Measurements from ENCODE around the gene SHQ1. TPM values are rescaled to one million over a fixed set of nuclear protein-coding genes. Genes with fewer than 3 reads are reported as not detected.

SHQ1 gene
- total RNA-seq = 10 to 100 TPM in 1 of 2 experiments, 1 to 10 TPM in 1; 9.4 to 13.1 TPM
- 11.1 TPM for polyA plus RNA-seq (2013, experiment 1 of 2)
- polyA plus RNA-seq (2013, experiment 2 of 2) = 10.4 TPM
- total RNA-seq = 11.7 to 109 (median 31.0) reads per million in 172 experiments

DNA sequence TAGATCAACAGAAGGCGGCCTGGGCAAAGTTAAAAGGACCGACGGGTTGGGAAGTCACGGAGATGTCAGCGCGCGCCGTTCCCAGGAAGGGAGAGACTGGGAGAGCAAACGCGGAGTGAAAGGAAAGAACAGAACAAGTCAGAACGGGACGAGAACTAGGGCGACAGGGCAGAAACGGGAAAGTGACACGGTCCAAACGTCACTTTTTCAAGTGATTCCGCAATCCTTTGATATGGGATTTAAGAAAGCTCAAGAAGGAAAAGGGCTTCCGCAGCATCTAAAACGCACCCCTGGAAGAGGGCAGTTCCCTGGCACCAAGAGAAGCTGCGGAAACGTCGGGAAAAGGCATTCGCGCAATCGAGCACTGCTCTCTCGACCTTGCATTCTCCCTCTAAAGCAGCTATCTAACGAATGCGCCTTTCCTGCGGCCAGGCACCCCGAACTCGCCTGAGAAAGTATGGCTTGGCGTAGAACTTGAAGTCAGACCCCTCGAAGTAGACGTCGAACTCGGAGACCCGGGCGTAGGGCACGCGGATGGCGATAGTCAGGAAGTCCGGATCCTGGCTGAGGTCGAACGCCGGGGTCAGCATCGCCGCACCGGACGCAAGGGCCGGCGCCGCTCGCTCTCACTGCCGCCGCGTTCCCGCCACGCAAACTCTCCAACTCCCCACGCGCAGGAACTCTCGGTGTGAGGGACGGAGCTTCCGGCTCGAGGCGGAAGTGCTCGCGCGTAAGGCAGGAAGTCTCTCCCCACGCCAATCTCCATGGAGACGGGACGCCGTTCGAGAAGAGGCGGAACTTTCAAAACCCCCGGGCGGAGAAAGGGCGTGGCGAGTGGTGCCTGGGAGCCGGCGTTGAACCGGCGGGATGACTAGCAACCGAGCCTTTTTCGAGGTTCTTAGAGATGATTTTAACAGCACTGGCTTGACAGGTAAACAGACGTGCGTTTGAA, at the start of gene SHQ1:
TSS of gene SHQ1 (minus strand) at position 695 of the 952 bp plus-strand sequence. CDS start at position 590, 105 bp downstream.
- Mint-ChIP-seq H3K27ac (peak within 1 kb of the TSS; percentile 88), H3K4me3 (peak within 1 kb of the TSS; percentile 97), H3K36me3 (ENCODE audit: low read depth) (peaks cover 25% of the 10 kb centered on the region), H3K4me1 (ENCODE audit: low read depth) (peaks cover 64% of the 10 kb centered on the region), H3K9me3 (no peaks in the 10 kb centered on the region), H3K27me3 (no peaks in the 10 kb centered on the region)
- Histone ChIP-seq H3K4me3 (ENCODE audit: low read length) (peak within 1 kb of the TSS; percentile 93), H3K4me1 (ENCODE audit: insufficient read depth, low read length) (peaks cover 24% of the 10 kb centered on the region), H3K27ac (ENCODE audit: low read depth in 1 of 2, low read length in 2 of 2) (peak within 1 kb of the TSS in 1 of 2 donors; percentile 55), H3K36me3 (ENCODE audit: insufficient read depth, low read length) (no peaks in the 10 kb centered on the region), H3K27me3 (ENCODE audit: control insufficient read depth in 1 of 2, insufficient read depth in 2 of 2, low read length in 2 of 2) (no peaks in the 10 kb centered on the region), H3K9me3 (ENCODE audit: control insufficient read depth in 1 of 2, insufficient read depth in 1 of 2, low read length in 2 of 2) (no peaks in the 10 kb centered on the region)
- TF ChIP-seq, protein P1, sequence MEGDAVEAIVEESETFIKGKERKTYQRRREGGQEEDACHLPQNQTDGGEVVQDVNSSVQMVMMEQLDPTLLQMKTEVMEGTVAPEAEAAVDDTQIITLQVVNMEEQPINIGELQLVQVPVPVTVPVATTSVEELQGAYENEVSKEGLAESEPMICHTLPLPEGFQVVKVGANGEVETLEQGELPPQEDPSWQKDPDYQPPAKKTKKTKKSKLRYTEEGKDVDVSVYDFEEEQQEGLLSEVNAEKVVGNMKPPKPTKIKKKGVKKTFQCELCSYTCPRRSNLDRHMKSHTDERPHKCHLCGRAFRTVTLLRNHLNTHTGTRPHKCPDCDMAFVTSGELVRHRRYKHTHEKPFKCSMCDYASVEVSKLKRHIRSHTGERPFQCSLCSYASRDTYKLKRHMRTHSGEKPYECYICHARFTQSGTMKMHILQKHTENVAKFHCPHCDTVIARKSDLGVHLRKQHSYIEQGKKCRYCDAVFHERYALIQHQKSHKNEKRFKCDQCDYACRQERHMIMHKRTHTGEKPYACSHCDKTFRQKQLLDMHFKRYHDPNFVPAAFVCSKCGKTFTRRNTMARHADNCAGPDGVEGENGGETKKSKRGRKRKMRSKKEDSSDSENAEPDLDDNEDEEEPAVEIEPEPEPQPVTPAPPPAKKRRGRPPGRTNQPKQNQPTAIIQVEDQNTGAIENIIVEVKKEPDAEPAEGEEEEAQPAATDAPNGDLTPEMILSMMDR (IDR thresholded peaks at IDR 0.05) = no peak
- DNase-seq (peak; percentile 86 to 98 (median 92)), ATAC-seq (ENCODE audit: poor library complexity) (peak; percentile 93)
- CTCF ChIA-PET = interaction anchor here (0.6 to 4.4 kb wide), 3 partner anchors 14 to 208 kb away, joined by 3 to 22 read pairs (median 4); no protein-coding TSS in a partner anchor
- intact Hi-C loops (cut with DNase I, micrococcal nuclease) = loop anchor here (1.0 to 10.0 kb wide), 6 partner anchors 91 to 1263 kb away; partner anchors contain the start of genes PPP4R2 (in 2 of the 2), EIF4E3 (in 1 of the 2), FOXP1 (in 1 of the 2) and RYBP (in 1 of the 2)
- POLR2A ChIA-PET = interaction anchor here (0.8 to 1.8 kb wide), 5 partner anchors 27 to 208 kb away, joined by 3 to 8 read pairs (median 4); partner anchors contain the start of gene PPP4R2

DNA sequence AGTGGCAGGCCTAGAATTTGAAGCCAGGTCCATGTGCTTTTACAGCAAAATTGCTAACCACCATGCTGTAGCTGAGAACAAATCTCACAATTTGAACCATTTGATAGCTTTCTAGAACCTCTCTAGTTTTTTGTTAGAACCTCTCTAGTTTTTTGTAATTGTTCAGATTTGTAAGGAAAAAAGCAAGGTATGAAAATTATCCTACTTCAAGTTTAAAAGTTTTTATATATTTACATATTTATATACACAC, 49.4 kb upstream of the SHQ1 start:
- DNase-seq = no peak
- H3K36me3 ChIP-seq (ENCODE audit: insufficient read depth, low read length) = no peaks in the 10 kb centered on the region
- Mint-ChIP-seq H3K27ac (no peak overlapping the region), H3K4me3 (no peak overlapping the region), H3K27me3 (peaks cover 41% of the 10 kb centered on the region), H3K4me1 (ENCODE audit: low read depth) (no peaks in the 10 kb centered on the region), H3K36me3 (ENCODE audit: low read depth) (no peaks in the 10 kb centered on the region), H3K9me3 (no peaks in the 10 kb centered on the region)
- H3K4me3 ChIP-seq (ENCODE audit: low read length) = no peak overlapping the region
- CTCF ChIA-PET = no interaction called here
- intact Hi-C loops (cut with DNase I, micrococcal nuclease) = no loop called here
- no peak for ATAC-seq (ENCODE audit: poor library complexity)
- no peaks in the 10 kb centered on the region for H3K9me3 ChIP-seq (ENCODE audit: control insufficient read depth in 1 of 2, insufficient read depth in 1 of 2, low read length in 2 of 2)
- H3K27ac ChIP-seq (ENCODE audit: low read depth in 1 of 2, low read length in 2 of 2) = no peak overlapping the region
- H3K4me1 ChIP-seq (ENCODE audit: insufficient read depth, low read length) = no peaks in the 10 kb centered on the region
- POLR2A ChIA-PET = no interaction called here
- peaks cover 5 to 13% of the 10 kb centered on the region in 2 experiments for H3K27me3 ChIP-seq (ENCODE audit: control insufficient read depth in 1 of 2, insufficient read depth in 2 of 2, low read length in 2 of 2)
- TF ChIP-seq, protein P1 (IDR thresholded peaks at IDR 0.05) = no peak

DNA sequence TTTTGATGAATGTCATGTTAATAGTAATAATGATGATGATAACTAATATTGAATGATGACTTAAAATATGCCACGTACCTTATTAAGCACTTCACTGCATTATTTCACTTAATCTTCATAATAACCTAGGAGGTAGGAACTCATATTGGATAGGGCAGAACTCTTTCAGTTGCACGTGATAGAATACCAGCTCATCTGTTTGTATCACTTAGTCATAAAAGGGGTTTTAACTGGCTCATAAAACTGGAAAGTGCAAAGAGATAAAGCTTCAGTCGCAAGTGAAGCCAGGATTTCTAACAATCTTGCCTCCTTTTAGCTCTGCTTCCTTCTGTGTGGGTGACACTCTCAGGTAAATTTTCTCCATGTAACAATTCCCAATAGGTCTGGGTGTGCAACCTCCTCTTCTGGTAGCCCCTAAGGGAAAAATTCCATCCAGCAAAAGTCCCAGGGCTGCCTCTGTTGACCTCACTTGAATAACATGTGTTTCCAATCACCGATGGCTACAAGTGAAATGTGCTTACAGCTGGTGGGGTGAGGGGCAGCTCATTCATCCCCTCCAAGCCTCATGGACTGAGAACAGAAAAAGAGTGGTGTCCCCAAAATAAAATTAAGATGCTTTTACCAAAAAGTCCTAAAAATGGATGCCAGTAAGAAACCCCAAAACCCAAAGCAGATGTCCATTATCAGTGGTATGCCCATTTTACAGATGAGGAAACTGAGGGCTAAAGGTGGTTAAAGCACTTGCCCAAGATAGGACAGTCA, 48.9 kb upstream of the SHQ1 start:
- Histone ChIP-seq H3K4me3 (ENCODE audit: low read length) (no peak overlapping the region), H3K4me1 (ENCODE audit: insufficient read depth, low read length) (no peaks in the 10 kb centered on the region), H3K27me3 (ENCODE audit: control insufficient read depth in 1 of 2, insufficient read depth in 2 of 2, low read length in 2 of 2) (peaks cover 5 to 17% of the 10 kb centered on the region in 2 experiments), H3K36me3 (ENCODE audit: insufficient read depth, low read length) (no peaks in the 10 kb centered on the region), H3K27ac (ENCODE audit: low read depth in 1 of 2, low read length in 2 of 2) (no peak overlapping the region), H3K9me3 (ENCODE audit: control insufficient read depth in 1 of 2, insufficient read depth in 1 of 2, low read length in 2 of 2) (no peaks in the 10 kb centered on the region)
- ChIA-PET CTCF (no interaction called here), POLR2A (no interaction called here)
- H3K4me1 Mint-ChIP-seq (ENCODE audit: low read depth) = no peaks in the 10 kb centered on the region
- H3K27me3 Mint-ChIP-seq = peaks cover 44% of the 10 kb centered on the region
- no peaks in the 10 kb centered on the region for H3K36me3 Mint-ChIP-seq (ENCODE audit: low read depth)
- H3K9me3 Mint-ChIP-seq = no peaks in the 10 kb centered on the region
- DNase-seq (no peak), ATAC-seq (ENCODE audit: poor library complexity) (no peak)
- H3K4me3 Mint-ChIP-seq = no peak overlapping the region
- TF ChIP-seq, protein P1 (IDR thresholded peaks at IDR 0.05) = no peak
- no peak overlapping the region for H3K27ac Mint-ChIP-seq
- intact Hi-C loops (cut with DNase I, micrococcal nuclease) = no loop called here
